ENCODE measurements around the gene MT2A.

DNA sequence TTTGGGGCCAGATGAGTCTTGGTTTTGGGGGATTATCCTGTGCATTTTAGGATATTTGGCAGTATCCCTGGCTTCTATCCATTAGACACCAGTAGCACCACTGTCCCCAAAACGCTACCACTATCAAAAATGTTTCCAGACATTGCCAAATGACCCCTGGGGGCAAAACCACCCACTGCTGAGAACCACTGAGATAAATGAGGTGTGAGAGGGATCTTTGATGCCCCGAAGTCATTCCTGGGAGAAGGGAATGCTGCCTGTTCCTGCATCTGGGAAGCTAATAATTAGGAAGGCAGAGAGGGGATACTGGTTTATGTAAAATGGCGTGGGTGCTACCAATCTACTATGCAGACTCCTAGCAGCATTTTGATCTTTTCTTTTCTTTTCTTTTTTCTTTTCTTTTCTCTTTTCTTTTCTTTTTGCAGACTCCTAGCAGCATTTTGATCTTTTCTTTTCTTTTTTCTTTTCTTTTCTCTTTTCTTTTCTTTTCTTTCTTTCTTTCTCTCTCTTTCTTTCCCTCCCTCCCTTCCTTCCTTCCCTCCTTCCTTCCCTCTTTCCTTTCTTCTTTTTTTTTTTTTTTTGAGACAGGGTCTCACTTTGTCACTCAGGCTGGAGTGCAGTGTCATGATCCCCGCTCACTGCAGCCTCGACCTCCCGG lies 27.9 kb upstream of the MT2A start:
- TF ChIP-seq, protein P1, sequence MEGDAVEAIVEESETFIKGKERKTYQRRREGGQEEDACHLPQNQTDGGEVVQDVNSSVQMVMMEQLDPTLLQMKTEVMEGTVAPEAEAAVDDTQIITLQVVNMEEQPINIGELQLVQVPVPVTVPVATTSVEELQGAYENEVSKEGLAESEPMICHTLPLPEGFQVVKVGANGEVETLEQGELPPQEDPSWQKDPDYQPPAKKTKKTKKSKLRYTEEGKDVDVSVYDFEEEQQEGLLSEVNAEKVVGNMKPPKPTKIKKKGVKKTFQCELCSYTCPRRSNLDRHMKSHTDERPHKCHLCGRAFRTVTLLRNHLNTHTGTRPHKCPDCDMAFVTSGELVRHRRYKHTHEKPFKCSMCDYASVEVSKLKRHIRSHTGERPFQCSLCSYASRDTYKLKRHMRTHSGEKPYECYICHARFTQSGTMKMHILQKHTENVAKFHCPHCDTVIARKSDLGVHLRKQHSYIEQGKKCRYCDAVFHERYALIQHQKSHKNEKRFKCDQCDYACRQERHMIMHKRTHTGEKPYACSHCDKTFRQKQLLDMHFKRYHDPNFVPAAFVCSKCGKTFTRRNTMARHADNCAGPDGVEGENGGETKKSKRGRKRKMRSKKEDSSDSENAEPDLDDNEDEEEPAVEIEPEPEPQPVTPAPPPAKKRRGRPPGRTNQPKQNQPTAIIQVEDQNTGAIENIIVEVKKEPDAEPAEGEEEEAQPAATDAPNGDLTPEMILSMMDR (IDR thresholded peaks at IDR 0.05; ENCODE audit: borderline replicate concordance, extremely low read depth, low read length, poor library complexity, severe bottlenecking) = no peak
- no peak for TF ChIP-seq EZH2 (IDR thresholded peaks at IDR 0.05; ENCODE audit: borderline replicate concordance, low read depth, low read length, severe bottlenecking)

All from DND-41 (cell line).